Prostate gland (tissue), 2 donors: ENCODE data around the gene BCR.

Experiments used
- POLR2A ChIP-seq: fragments of 450-650 bp; IDR thresholded peaks from one replicate; pipeline ENCODE4 v1.6.1; 2016; ENCODE audit warnings: antibody characterized with exemption, mild to moderate bottlenecking
- TF ChIP-seq, protein P1 (sequence below), 4 experiments: fragments of 200-600 bp in 2 of 4; fragments of 450-650 bp in 2 of 4; sonication (generic) in 2 of 4; IDR thresholded peaks; 1 replicate in 3 of 4; 2 replicates in 1 of 4; pipeline ENCODE4 v1.5.1; 2016 to 2019; ENCODE audit warnings: antibody characterized with exemption in 4 of 4, mild to moderate bottlenecking in 2 of 4, moderate library complexity in 2 of 4

DNA sequence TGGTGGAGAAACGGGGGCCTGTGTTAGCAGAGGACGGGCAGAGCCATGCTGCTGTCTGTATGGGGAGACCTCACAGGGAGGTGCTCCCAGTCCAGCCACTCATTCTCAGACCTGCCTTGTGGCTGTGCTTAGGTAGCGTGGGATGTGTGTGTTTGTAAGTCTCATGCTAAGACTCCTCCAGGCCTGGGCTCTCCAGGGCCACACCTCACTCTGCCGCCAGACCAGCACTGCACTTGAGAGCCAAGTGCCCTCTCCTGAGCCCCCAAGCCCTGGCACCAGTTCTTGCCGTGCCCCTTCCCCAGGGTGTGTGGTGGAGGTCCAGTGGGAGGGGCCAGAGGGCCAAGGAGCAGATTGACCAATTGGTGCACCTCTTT, 108.8 kb downstream of the BCR start:
- no peak for TF ChIP-seq POLR2A
- TF ChIP-seq, protein P1, sequence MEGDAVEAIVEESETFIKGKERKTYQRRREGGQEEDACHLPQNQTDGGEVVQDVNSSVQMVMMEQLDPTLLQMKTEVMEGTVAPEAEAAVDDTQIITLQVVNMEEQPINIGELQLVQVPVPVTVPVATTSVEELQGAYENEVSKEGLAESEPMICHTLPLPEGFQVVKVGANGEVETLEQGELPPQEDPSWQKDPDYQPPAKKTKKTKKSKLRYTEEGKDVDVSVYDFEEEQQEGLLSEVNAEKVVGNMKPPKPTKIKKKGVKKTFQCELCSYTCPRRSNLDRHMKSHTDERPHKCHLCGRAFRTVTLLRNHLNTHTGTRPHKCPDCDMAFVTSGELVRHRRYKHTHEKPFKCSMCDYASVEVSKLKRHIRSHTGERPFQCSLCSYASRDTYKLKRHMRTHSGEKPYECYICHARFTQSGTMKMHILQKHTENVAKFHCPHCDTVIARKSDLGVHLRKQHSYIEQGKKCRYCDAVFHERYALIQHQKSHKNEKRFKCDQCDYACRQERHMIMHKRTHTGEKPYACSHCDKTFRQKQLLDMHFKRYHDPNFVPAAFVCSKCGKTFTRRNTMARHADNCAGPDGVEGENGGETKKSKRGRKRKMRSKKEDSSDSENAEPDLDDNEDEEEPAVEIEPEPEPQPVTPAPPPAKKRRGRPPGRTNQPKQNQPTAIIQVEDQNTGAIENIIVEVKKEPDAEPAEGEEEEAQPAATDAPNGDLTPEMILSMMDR (IDR thresholded peaks at IDR 0.05), result no peak
